Smooth muscle cell of the brain vasculature (primary cell): ENCODE data around the gene COMP.

ENCODE experiments used
- DNase-seq: peaks from one replicate; pipeline ENCODE4 v3.0.0-alpha.2; 2012; ENCODE audit warnings: low read depth, low spot score

COMP gene

GRCh38 chr19:18783958-18784785 is 6.9 kb downstream of the COMP start:
- DNase-seq, result no peak

- no peak for DNase-seq
These were observed 8.4 kb downstream of the COMP start for GRCh38 chr19:18782559-18783225.

GRCh38 chr19:18781885-18782527 is 9.1 kb downstream of the COMP start:
- no peak for DNase-seq

GRCh38 chr19:18781047-18781600 is 10.0 kb downstream of the COMP start:
- no peak for DNase-seq

GRCh38 chr19:18780631-18781030 is 10.5 kb downstream of the COMP start:
- DNase-seq, result no peak

GRCh38 chr19:18780081-18780480 is 11.0 kb downstream of the COMP start:
- DNase-seq, result no peak

- DNase-seq, result no peak
These were observed 12.1 kb downstream of the COMP start for GRCh38 chr19:18778826-18779495.

- no peak for DNase-seq
These were observed 13.1 kb downstream of the COMP start for GRCh38 chr19:18778076-18778389.

GRCh38 chr19:18777301-18778075 is 13.6 kb downstream of the COMP start:
- no peak for DNase-seq

GRCh38 chr19:18776736-18777135 is 14.4 kb downstream of the COMP start:
- DNase-seq, result no peak

- DNase-seq, result no peak
These were observed 14.9 kb downstream of the COMP start for GRCh38 chr19:18776288-18776594.

GRCh38 chr19:18775586-18776287 is 15.4 kb downstream of the COMP start:
- no peak for DNase-seq

- DNase-seq, result no peak
These were observed 16.2 kb downstream of the COMP start for GRCh38 chr19:18774782-18775444.

GRCh38 chr19:18774107-18774506 is 17.0 kb downstream of the COMP start:
- no peak for DNase-seq

GRCh38 chr19:18773682-18774081 is 17.4 kb downstream of the COMP start:
- no peak for DNase-seq

- no peak for DNase-seq
These were observed 18.2 kb downstream of the COMP start for GRCh38 chr19:18772620-18773587.

GRCh38 chr19:18771328-18772242 is 19.5 kb downstream of the COMP start:
- DNase-seq, result no peak
